Measurements from ENCODE around the gene IQCN.

- TF ChIP-seq CTCF (IDR thresholded peaks at IDR 0.05), result no peak
- TF ChIP-seq EP300 (IDR thresholded peaks at IDR 0.05), result no peak
Measured at GRCh38 chr19:18234194-18234593, 40.1 kb downstream of the IQCN start.

Measured in sigmoid colon (tissue), 4 donors.